Body of pancreas (tissue), 4 donors: Measurements from ENCODE around the gene LDHAL6A.

ENCODE experiments used
- POLR2A ChIP-seq, 3 donors: fragments of 450-650 bp; IDR thresholded peaks; one replicate each; pipeline ENCODE4 v1.6.1; 2016; ENCODE audit warnings: antibody characterized with exemption in 3 of 3, mild to moderate bottlenecking in 2 of 3
- TF ChIP-seq, protein P1 (sequence below), 7 experiments: fragments of 450-650 bp in 4 of 7; fragments of 200-600 bp in 3 of 7; sonication (generic) in 3 of 7; IDR thresholded peaks; one replicate each; pipeline ENCODE4 v1.5.1; 2016 to 2019; ENCODE audit warnings: antibody characterized with exemption in 7 of 7

DNA sequence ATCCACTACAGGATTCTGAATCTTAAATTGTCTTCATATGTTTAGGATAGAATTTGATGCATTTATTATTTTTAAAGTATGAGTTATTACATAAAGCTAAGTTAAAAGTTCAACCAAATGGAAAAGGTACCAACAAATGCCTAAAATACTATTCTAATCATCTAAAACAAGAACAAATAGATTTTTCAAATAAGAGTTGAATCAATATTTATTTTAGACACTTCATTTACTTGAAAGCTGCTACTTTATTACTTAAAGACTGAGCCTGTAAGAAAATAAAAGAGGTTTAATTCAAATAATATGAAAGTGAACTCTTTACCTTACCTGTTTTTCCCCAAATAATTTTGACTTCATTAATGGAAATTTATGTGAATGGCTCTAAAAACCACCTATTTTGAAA is 16.9 kb downstream of the LDHAL6A start:
- TF ChIP-seq, protein P1, sequence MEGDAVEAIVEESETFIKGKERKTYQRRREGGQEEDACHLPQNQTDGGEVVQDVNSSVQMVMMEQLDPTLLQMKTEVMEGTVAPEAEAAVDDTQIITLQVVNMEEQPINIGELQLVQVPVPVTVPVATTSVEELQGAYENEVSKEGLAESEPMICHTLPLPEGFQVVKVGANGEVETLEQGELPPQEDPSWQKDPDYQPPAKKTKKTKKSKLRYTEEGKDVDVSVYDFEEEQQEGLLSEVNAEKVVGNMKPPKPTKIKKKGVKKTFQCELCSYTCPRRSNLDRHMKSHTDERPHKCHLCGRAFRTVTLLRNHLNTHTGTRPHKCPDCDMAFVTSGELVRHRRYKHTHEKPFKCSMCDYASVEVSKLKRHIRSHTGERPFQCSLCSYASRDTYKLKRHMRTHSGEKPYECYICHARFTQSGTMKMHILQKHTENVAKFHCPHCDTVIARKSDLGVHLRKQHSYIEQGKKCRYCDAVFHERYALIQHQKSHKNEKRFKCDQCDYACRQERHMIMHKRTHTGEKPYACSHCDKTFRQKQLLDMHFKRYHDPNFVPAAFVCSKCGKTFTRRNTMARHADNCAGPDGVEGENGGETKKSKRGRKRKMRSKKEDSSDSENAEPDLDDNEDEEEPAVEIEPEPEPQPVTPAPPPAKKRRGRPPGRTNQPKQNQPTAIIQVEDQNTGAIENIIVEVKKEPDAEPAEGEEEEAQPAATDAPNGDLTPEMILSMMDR (IDR thresholded peaks at IDR 0.05) = no peak
- TF ChIP-seq POLR2A (IDR thresholded peaks at IDR 0.05) = no peak
